CD4-positive, alpha-beta T cell (primary cell): ENCODE results near the gene ADK. TPM values are rescaled to one million over a fixed set of nuclear protein-coding genes. Genes with fewer than 3 reads are reported as not detected.

Source experiments
- ATAC-seq: fragments of 200-7000 bp; cut with Tn5 transposase; one replicate; pipeline ENCODE4 v1.10.0; 2022; ENCODE audit warnings: mild to moderate bottlenecking; ENCODE audit not compliant: poor library complexity
- CTCF ChIA-PET: fragments of 350-600 bp; sonication (Branson Sonifier 250); formaldehyde crosslinking; loops from one replicate; lab custom pipeline; 2021; ENCODE audit warnings: antibody characterized with exemption, inconsistent platforms; lab: Charles Lee
- POLR2A ChIA-PET: fragments of 350-600 bp; sonication (Branson Sonifier 250); formaldehyde crosslinking; loops from one replicate; lab custom pipeline; 2021; ENCODE audit warnings: antibody characterized with exemption, inconsistent platforms; lab: Charles Lee
- DNase-seq, 14 experiments: peaks; one replicate each; pipeline ENCODE4 v3.0.0-alpha.2; 2013 to 2020; ENCODE audit warnings: mixed read lengths in 2 of 14
- H3K27ac ChIP-seq, 2 donors: one replicate each; pipeline versions ENCODE4 v1.5.1 to v1.7.0; 2013; ENCODE audit warnings: low read length in 2 of 2, low read depth in 1 of 2, mild to moderate bottlenecking in 1 of 2
- H3K27me3 ChIP-seq, 2 experiments: 1 replicate in 1 of 2; 2 replicates in 1 of 2; pipeline versions ENCODE4 v1.6.1 to v1.7.0; 2013; ENCODE audit warnings: low read length in 2 of 2, control low read depth in 1 of 2, mild to moderate bottlenecking in 1 of 2, moderate library complexity in 1 of 2; ENCODE audit not compliant: insufficient read depth in 2 of 2, control insufficient read depth in 1 of 2
- H3K36me3 ChIP-seq: one replicate; pipeline ENCODE4 v1.6.1; 2013; ENCODE audit warnings: low read length, control low read depth; ENCODE audit not compliant: insufficient read depth
- H3K4me1 ChIP-seq: one replicate; pipeline ENCODE4 v1.6.1; 2013; ENCODE audit warnings: low read length, control low read depth; ENCODE audit not compliant: insufficient read depth
- H3K4me3 ChIP-seq: one replicate; pipeline ENCODE4 v1.5.1; 2013; ENCODE audit warnings: mild to moderate bottlenecking, low read length, moderate library complexity
- H3K9me3 ChIP-seq, 2 experiments: 1 replicate in 1 of 2; 2 replicates in 1 of 2; pipeline versions ENCODE4 v1.6.1 to v1.7.0; 2013; ENCODE audit warnings: low read length in 2 of 2, mild to moderate bottlenecking in 2 of 2, control low read depth in 1 of 2, moderate library complexity in 1 of 2; ENCODE audit not compliant: control insufficient read depth in 1 of 2, insufficient read depth in 1 of 2
- H3K27ac Mint-ChIP-seq: one replicate; pipeline ENCODE4 v1.8.0; 2020; ENCODE audit warnings: mixed read lengths
- H3K27me3 Mint-ChIP-seq: one replicate; pipeline ENCODE4 v1.8.0; 2021; ENCODE audit warnings: mixed read lengths
- H3K36me3 Mint-ChIP-seq: one replicate; pipeline ENCODE4 v1.8.0; 2021; ENCODE audit warnings: low read depth, mixed read lengths
- H3K4me1 Mint-ChIP-seq: one replicate; pipeline ENCODE4 v1.8.0; 2021; ENCODE audit warnings: low read depth, mixed read lengths
- H3K4me3 Mint-ChIP-seq: one replicate; pipeline ENCODE4 v1.8.0; 2020; ENCODE audit warnings: mild to moderate bottlenecking, mixed read lengths
- H3K9me3 Mint-ChIP-seq: one replicate; pipeline ENCODE4 v1.8.0; 2020; ENCODE audit warnings: mixed read lengths
- intact Hi-C, 2 experiments: fragments of 100-400 bp; cut with DNase I in 1 of 2; cut with micrococcal nuclease in 1 of 2; formaldehyde crosslinking; loops; one replicate each; pipeline versions ENCODE4 v1.15.1 to v1.9.0; 2023 to 2025; cut with DNase I, micrococcal nuclease
- total RNA-seq, 174 experiments: library from RNA in 2 of 174; stranded (reverse) in 2 of 174; gene quantifications; one replicate each; pipeline ENCODE4 v1.2.3 and lab custom pipeline; 2021 to 2026
- TF ChIP-seq, protein P1 (sequence below): fragments of 200-600 bp; IDR thresholded peaks from one replicate; pipeline ENCODE4 v1.8.0; 2022; ENCODE audit warnings: antibody characterized with exemption, mild to moderate bottlenecking

Gene ADK
- total RNA-seq, 2 experiments from 2014 or later = 15.3 to 17.6 TPM

DNA sequence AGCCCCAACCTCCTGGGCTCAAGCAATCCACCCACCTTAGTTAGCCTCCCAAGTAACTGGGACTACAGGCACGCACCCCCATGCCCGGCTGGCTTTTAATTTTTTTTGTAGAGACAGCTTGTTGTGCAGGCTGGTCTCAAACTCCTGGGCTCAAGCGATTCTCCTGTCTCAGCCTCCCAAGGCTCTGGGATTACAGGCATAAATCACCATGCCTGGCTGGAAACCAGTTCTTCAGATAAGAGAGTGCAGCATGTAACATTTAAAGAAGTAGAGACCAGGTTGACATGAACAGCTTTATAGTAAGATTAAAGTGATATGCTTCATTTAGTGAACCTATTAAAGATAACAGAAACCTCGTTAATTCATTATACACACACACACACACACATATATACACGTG lies 507.5 kb downstream of the ADK start:
- CTCF ChIA-PET = no interaction called here
- H3K36me3 ChIP-seq = no peaks in the 10 kb centered on the region
- H3K36me3 Mint-ChIP-seq = peaks cover 9% of the 10 kb centered on the region
- TF ChIP-seq, protein P1, sequence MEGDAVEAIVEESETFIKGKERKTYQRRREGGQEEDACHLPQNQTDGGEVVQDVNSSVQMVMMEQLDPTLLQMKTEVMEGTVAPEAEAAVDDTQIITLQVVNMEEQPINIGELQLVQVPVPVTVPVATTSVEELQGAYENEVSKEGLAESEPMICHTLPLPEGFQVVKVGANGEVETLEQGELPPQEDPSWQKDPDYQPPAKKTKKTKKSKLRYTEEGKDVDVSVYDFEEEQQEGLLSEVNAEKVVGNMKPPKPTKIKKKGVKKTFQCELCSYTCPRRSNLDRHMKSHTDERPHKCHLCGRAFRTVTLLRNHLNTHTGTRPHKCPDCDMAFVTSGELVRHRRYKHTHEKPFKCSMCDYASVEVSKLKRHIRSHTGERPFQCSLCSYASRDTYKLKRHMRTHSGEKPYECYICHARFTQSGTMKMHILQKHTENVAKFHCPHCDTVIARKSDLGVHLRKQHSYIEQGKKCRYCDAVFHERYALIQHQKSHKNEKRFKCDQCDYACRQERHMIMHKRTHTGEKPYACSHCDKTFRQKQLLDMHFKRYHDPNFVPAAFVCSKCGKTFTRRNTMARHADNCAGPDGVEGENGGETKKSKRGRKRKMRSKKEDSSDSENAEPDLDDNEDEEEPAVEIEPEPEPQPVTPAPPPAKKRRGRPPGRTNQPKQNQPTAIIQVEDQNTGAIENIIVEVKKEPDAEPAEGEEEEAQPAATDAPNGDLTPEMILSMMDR = no peak
- no peak overlapping the region for H3K4me3 Mint-ChIP-seq
- H3K27me3 Mint-ChIP-seq = no peaks in the 10 kb centered on the region
- no peak overlapping the region for H3K27ac Mint-ChIP-seq
- no peak for DNase-seq
- no peaks in the 10 kb centered on the region for H3K9me3 Mint-ChIP-seq
- no peaks in the 10 kb centered on the region for H3K4me1 ChIP-seq
- H3K4me3 ChIP-seq = no peak overlapping the region
- intact Hi-C loops = no loop called here
- no peak for ATAC-seq
- H3K27me3 ChIP-seq = no peaks in the 10 kb centered on the region
- H3K4me1 Mint-ChIP-seq = no peaks in the 10 kb centered on the region
- peaks cover 0 to 3% of the 10 kb centered on the region in 2 experiments for H3K9me3 ChIP-seq
- POLR2A ChIA-PET = no interaction called here
- H3K27ac ChIP-seq = no peak overlapping the region

DNA sequence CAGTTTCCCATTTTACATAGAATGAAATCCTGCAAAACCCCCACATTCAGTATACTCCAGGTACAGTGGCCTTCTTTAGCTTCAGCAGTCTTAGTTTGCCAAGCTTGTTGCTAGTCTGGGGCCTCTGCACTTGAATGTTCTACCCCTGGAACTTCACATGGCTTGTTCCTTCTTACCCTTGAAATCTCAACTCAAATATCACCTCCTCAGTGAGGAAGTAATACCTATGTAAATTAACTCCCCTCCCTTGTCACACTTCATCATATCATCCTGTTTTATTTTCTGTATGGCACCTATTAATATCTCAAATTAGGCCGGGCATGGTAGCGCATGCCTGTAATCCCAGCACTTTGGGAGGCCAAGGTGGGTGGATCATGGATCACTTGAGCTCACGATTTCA lies 511.6 kb downstream of the ADK start:
- DNase-seq (no peak), ATAC-seq (no peak)
- no peak overlapping the region for H3K27ac Mint-ChIP-seq
- CTCF ChIA-PET = no interaction called here
- intact Hi-C loops = no loop called here
- TF ChIP-seq, protein P1 = no peak
- no peaks in the 10 kb centered on the region for H3K36me3 ChIP-seq
- H3K36me3 Mint-ChIP-seq = peaks cover 5% of the 10 kb centered on the region
- H3K4me1 ChIP-seq = no peaks in the 10 kb centered on the region
- no peaks in the 10 kb centered on the region for H3K9me3 Mint-ChIP-seq
- H3K4me3 ChIP-seq = no peak overlapping the region
- POLR2A ChIA-PET = interaction anchor here (1.2 kb wide), 1 partner anchor 16 kb away, joined by 3 read pairs; no protein-coding TSS in a partner anchor
- H3K27me3 ChIP-seq = no peaks in the 10 kb centered on the region
- H3K4me1 Mint-ChIP-seq = no peaks in the 10 kb centered on the region
- no peak overlapping the region for H3K4me3 Mint-ChIP-seq
- H3K27me3 Mint-ChIP-seq = no peaks in the 10 kb centered on the region
- H3K9me3 ChIP-seq = peaks cover 0 to 3% of the 10 kb centered on the region in 2 experiments
- no peak overlapping the region for H3K27ac ChIP-seq

DNA sequence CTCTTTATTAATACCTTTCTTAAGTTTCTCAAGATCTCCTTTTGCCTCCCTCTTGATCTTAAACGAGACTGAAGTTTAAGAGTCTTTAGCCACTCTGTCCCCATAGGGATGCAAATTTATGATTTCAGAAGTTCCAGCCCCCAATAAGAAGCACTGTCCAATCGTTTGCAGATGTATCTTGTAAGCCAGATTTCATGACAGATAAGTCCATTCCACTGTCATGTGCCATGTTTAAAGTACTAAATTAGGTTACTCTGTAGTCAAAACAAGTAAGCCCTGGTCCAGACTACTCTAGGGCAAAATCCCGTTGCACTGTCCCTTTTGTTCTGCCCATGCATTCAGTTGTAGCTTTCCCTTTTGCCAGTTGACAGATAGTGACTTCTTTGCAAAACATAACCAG lies 518.2 kb downstream of the ADK start:
- no peak for ATAC-seq

More for the DNA sequence above, 518.2 kb downstream of the ADK start:
- ChIA-PET CTCF (interaction anchor here (2.1 kb wide), 1 partner anchor 12 kb away, joined by 4 read pairs; no protein-coding TSS in a partner anchor), POLR2A (interaction anchor here (0.6 kb wide), 2 partner anchors 231 to 430 kb away, joined by 3 read pairs; no protein-coding TSS in a partner anchor)
- intact Hi-C loops = no loop called here
- Histone ChIP-seq H3K4me3 (no peak overlapping the region), H3K4me1 (no peaks in the 10 kb centered on the region), H3K9me3 (peaks cover 0 to 9% of the 10 kb centered on the region in 2 experiments), H3K36me3 (peaks cover 12% of the 10 kb centered on the region), H3K27ac (no peak overlapping the region), H3K27me3 (no peaks in the 10 kb centered on the region)
- H3K27me3 Mint-ChIP-seq = no peaks in the 10 kb centered on the region
- no peak overlapping the region for H3K27ac Mint-ChIP-seq
- TF ChIP-seq, protein P1 = no peak
- no peak for DNase-seq
- H3K9me3 Mint-ChIP-seq = no peaks in the 10 kb centered on the region
- H3K4me3 Mint-ChIP-seq = no peak overlapping the region
- H3K36me3 Mint-ChIP-seq = peaks cover 38% of the 10 kb centered on the region
- H3K4me1 Mint-ChIP-seq = no peaks in the 10 kb centered on the region
